Measurements from ENCODE around the gene ARHGEF5. TPM values are rescaled to one million over a fixed set of nuclear protein-coding genes. Genes with fewer than 3 reads are reported as not detected.
A peak's percentile ranks its signal among the peaks of the same experiment; 100 is the strongest.
"Not testable (repeated sequence)": the region's sequence is repeated elsewhere in the genome, so short reads cannot be mapped to it uniquely, and the experiment has no call there.

ARHGEF5 gene
- total RNA-seq (10.5 TPM), polyA plus RNA-seq (1 to 10 TPM in 3 of 4 donors, under 1 TPM in 1; 0.67 to 1.9 (median 1.5) TPM)

DNA sequence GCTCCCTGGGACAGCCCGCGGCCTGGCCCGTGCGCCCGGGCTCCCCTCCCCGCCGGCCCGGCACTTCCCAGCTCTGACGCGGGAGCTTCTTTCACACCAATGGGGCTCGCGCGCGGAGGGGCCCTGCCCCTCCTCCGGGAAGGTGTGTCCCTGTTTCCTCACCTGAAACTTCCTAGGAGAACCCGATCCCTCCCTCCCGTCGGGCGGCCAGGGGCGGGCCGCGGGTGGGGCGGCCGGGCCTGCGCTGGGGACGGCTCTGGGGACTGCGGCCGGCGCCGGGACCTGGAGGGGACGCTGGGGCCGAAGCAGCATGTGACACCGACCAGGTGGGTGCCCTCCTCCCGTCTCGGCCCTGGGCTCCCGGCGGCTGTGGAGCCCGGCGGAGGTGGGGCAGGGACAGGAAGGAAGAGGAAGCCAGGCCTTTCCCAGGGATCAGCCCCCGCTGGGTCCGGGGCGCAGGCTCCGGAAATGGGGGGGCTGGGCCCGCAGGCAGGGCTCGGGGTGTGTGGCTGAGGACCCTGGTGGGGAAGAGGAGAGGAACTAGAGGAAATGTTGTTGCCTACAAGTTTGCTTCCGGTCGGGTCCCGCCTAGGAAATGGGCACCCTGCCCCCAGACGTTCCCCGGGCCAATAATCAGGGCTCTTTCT is at the start of gene ARHGEF5:
ARHGEF5 (plus strand) TSS at position 227 of the 647 bp plus-strand sequence. CDS start 7,268 bp downstream, outside the sequence.
- H3K4me3 ChIP-seq (ENCODE audit: low read depth, low read length); H3K36me3 Mint-ChIP-seq; DNase-seq; H3K27me3 Mint-ChIP-seq; H3K9me3 ChIP-seq (ENCODE audit: control insufficient read depth in 2 of 2, low read length in 2 of 2); H3K36me3 ChIP-seq (ENCODE audit: control insufficient read depth, insufficient read depth, low read length); H3K27ac ChIP-seq (ENCODE audit: insufficient read depth, low read length, poor library complexity, severe bottlenecking); H3K9me3 Mint-ChIP-seq; H3K27me3 ChIP-seq (ENCODE audit: control insufficient read depth, insufficient read depth, low read length); H3K4me1 ChIP-seq (ENCODE audit: control insufficient read depth, insufficient read depth, low read length, poor library complexity, severe bottlenecking): not testable (repeated sequence)
- peak within 1 kb of the TSS; percentile 85 to 93 (median 88) for H3K4me3 Mint-ChIP-seq
- peak within 1 kb of the TSS; percentile 80 to 94 (median 93) for H3K27ac Mint-ChIP-seq
- peak; percentile 62 to 70 for ATAC-seq (ENCODE audit: low read depth in 2 of 2)
- peaks cover 8 to 29% (median 13%) of the 10 kb centered on the region in 4 donors for H3K4me1 Mint-ChIP-seq

DNA sequence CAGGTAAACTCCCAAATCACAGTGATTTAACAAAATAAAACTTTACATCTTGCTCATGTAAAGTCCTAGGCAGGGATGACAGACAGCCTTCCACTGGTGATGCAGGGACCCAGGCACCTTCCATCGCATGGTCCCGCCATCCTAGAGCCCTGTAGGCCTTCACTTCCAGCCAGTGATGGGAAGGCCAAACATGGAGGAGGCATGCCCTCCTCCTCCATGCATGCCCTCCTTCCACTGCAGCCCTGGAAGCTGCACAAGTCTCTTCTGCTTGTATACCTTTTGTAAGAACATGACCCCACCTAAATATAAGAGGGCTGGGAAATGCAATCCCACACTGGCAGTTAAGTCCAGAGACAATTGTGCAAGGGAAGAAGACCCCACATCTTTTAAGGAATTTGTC is 45.5 kb upstream of the ARHGEF5 start:
- H3K9me3 ChIP-seq (ENCODE audit: control insufficient read depth in 2 of 2, low read length in 2 of 2); DNase-seq; H3K4me3 Mint-ChIP-seq; H3K36me3 ChIP-seq (ENCODE audit: control insufficient read depth, insufficient read depth, low read length); H3K27me3 Mint-ChIP-seq; H3K4me1 Mint-ChIP-seq; H3K27ac Mint-ChIP-seq; H3K36me3 Mint-ChIP-seq; ATAC-seq (ENCODE audit: low read depth in 2 of 2); H3K9me3 Mint-ChIP-seq; H3K4me1 ChIP-seq (ENCODE audit: control insufficient read depth, insufficient read depth, low read length, poor library complexity, severe bottlenecking); H3K27ac ChIP-seq (ENCODE audit: insufficient read depth, low read length, poor library complexity, severe bottlenecking); H3K27me3 ChIP-seq (ENCODE audit: control insufficient read depth, insufficient read depth, low read length); H3K4me3 ChIP-seq (ENCODE audit: low read depth, low read length): not testable (repeated sequence)

DNA sequence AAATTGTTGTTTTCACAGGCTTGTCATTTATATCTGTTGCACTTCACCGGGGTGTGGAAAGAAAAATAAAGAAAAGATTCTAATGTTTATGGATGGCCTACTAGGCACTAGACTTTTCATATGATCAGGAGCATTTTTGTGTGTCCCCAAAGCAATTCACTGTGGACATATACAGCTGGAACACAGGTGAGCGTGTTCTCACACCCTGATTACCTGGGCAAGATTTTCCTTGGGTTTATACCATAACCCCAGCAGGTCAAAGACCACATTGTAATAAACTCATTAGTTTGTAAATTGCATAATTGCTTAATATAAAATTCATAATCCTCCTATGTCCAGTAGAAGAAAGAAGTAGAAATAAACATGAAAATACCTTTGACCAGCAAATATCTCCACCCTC is 44.0 kb upstream of the ARHGEF5 start:
- not testable (repeated sequence) for H3K36me3 Mint-ChIP-seq; H3K27ac Mint-ChIP-seq; H3K4me1 Mint-ChIP-seq; H3K9me3 ChIP-seq (ENCODE audit: control insufficient read depth in 2 of 2, low read length in 2 of 2); H3K4me1 ChIP-seq (ENCODE audit: control insufficient read depth, insufficient read depth, low read length, poor library complexity, severe bottlenecking); H3K27me3 ChIP-seq (ENCODE audit: control insufficient read depth, insufficient read depth, low read length); DNase-seq; ATAC-seq (ENCODE audit: low read depth in 2 of 2); H3K4me3 ChIP-seq (ENCODE audit: low read depth, low read length); H3K36me3 ChIP-seq (ENCODE audit: control insufficient read depth, insufficient read depth, low read length); H3K4me3 Mint-ChIP-seq; H3K27ac ChIP-seq (ENCODE audit: insufficient read depth, low read length, poor library complexity, severe bottlenecking); H3K27me3 Mint-ChIP-seq; H3K9me3 Mint-ChIP-seq

DNA sequence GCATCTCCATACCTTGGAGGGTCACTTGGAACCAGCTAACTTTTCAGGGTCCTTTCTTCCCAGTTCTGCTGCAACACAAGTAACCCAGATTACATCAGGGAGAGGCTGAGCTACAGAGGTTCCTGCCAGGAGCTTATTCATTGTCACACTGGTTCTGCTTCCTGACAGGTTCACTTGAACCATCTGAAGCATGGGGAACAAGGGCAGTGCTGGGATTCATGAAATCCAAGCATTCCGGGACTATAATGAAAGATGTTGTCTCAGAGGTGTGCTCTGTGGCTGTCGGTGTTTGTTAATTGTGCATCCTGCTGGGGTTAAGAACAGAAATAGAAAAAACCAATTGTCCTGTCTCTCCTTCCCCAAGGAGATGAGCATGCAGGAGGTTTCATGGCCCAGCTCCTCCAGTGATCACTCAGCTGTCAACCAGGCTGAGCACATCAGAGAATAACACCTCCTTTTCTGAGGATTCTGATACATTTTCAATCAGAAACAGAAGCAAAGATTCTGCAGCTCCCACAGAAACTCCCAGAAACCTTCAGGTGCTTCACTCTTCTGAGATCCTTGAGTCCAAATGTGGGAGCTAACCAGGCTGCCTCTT is 43.2 kb upstream of the ARHGEF5 start, which contains the start of gene OR2A1:
OR2A1 (plus strand) TSS at position 548 of the 598 bp plus-strand sequence. CDS start 5,706 bp downstream, outside the sequence.
- ATAC-seq (ENCODE audit: low read depth in 2 of 2); H3K4me1 Mint-ChIP-seq; H3K4me1 ChIP-seq (ENCODE audit: control insufficient read depth, insufficient read depth, low read length, poor library complexity, severe bottlenecking); H3K36me3 Mint-ChIP-seq; H3K27me3 Mint-ChIP-seq; H3K4me3 Mint-ChIP-seq; H3K9me3 ChIP-seq (ENCODE audit: control insufficient read depth in 2 of 2, low read length in 2 of 2); H3K36me3 ChIP-seq (ENCODE audit: control insufficient read depth, insufficient read depth, low read length); H3K27me3 ChIP-seq (ENCODE audit: control insufficient read depth, insufficient read depth, low read length); H3K27ac Mint-ChIP-seq; H3K27ac ChIP-seq (ENCODE audit: insufficient read depth, low read length, poor library complexity, severe bottlenecking); DNase-seq; H3K9me3 Mint-ChIP-seq; H3K4me3 ChIP-seq (ENCODE audit: low read depth, low read length): not testable (repeated sequence)

DNA sequence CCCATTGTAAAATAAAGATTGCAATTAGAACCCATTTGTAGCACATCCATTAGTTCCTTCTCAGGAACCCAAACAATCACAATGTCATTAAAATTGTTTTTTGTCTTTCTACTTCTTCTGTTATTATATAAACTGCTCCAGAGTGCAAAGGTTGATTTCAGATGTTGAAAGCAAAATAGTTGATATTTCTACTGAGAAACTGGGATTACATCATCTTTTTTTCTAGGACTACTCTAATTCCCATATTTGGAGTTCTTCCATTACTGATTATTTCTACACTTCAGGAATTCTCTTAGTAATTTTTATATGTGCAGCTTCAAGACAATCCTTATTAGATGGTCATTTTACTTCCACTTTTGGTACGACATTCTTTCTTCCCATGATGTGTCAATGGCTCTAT is 37.7 kb upstream of the ARHGEF5 start:
- not testable (repeated sequence) for H3K36me3 ChIP-seq (ENCODE audit: control insufficient read depth, insufficient read depth, low read length); H3K27ac ChIP-seq (ENCODE audit: insufficient read depth, low read length, poor library complexity, severe bottlenecking); H3K9me3 Mint-ChIP-seq; H3K4me1 ChIP-seq (ENCODE audit: control insufficient read depth, insufficient read depth, low read length, poor library complexity, severe bottlenecking); H3K27me3 ChIP-seq (ENCODE audit: control insufficient read depth, insufficient read depth, low read length); H3K4me3 Mint-ChIP-seq; H3K4me1 Mint-ChIP-seq; H3K36me3 Mint-ChIP-seq; H3K4me3 ChIP-seq (ENCODE audit: low read depth, low read length); DNase-seq; H3K27ac Mint-ChIP-seq; H3K27me3 Mint-ChIP-seq; ATAC-seq (ENCODE audit: low read depth in 2 of 2); H3K9me3 ChIP-seq (ENCODE audit: control insufficient read depth in 2 of 2, low read length in 2 of 2)

DNA sequence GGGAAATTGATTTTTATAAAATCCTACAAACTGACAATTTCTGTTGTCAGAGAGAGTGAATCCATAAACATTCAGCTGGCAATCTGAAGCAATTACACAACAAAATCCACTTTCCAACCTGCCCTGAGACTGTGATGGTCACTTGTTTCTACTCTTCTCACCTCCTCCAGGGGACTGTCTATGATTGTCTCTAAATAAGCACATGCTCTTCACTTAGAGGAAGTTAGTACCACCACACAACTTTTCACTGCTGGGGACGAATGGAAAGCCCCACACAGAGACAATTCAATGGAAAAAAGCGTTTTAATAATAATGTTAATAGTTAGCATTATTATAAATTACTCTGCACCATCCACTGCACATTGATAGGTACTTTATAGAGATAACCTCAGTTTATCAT is 35.7 kb upstream of the ARHGEF5 start:
- not testable (repeated sequence) for DNase-seq; ATAC-seq (ENCODE audit: low read depth in 2 of 2); H3K27me3 Mint-ChIP-seq; H3K36me3 Mint-ChIP-seq; H3K27ac ChIP-seq (ENCODE audit: insufficient read depth, low read length, poor library complexity, severe bottlenecking); H3K4me3 ChIP-seq (ENCODE audit: low read depth, low read length); H3K9me3 ChIP-seq (ENCODE audit: control insufficient read depth in 2 of 2, low read length in 2 of 2); H3K9me3 Mint-ChIP-seq; H3K36me3 ChIP-seq (ENCODE audit: control insufficient read depth, insufficient read depth, low read length); H3K4me1 ChIP-seq (ENCODE audit: control insufficient read depth, insufficient read depth, low read length, poor library complexity, severe bottlenecking); H3K4me3 Mint-ChIP-seq; H3K4me1 Mint-ChIP-seq; H3K27ac Mint-ChIP-seq; H3K27me3 ChIP-seq (ENCODE audit: control insufficient read depth, insufficient read depth, low read length)

DNA sequence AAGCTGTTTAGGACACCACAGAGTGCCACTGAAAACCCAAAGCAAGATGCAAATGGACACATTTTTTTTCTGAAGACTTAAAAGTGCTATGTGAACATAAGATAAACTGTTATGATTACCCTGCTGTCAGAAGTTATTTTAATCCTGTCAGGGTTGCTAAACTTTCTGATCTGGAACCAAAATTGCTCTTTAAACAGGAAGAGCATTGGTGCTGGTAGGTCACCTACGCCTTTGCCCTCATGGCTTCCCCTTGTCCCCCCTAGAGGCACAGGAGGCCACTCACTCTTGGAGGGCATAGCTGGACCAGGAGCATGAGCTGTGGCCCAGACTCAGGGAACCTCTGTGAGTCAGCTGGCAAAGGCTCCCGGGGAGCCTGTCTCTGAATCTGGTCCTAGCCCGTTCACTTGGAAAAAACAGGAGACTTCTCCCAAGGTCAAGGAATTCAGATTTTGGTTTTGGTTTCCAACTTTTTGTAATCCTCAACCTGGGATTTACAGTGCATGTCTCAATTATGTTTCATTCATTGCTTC is 33.5 kb upstream of the ARHGEF5 start:
- not testable (repeated sequence) for ATAC-seq (ENCODE audit: low read depth in 2 of 2); H3K36me3 Mint-ChIP-seq; H3K27ac Mint-ChIP-seq; H3K4me3 ChIP-seq (ENCODE audit: low read depth, low read length); H3K9me3 Mint-ChIP-seq; H3K4me3 Mint-ChIP-seq; H3K4me1 ChIP-seq (ENCODE audit: control insufficient read depth, insufficient read depth, low read length, poor library complexity, severe bottlenecking); DNase-seq; H3K9me3 ChIP-seq (ENCODE audit: control insufficient read depth in 2 of 2, low read length in 2 of 2); H3K27me3 ChIP-seq (ENCODE audit: control insufficient read depth, insufficient read depth, low read length); H3K27ac ChIP-seq (ENCODE audit: insufficient read depth, low read length, poor library complexity, severe bottlenecking); H3K27me3 Mint-ChIP-seq; H3K4me1 Mint-ChIP-seq; H3K36me3 ChIP-seq (ENCODE audit: control insufficient read depth, insufficient read depth, low read length)

DNA sequence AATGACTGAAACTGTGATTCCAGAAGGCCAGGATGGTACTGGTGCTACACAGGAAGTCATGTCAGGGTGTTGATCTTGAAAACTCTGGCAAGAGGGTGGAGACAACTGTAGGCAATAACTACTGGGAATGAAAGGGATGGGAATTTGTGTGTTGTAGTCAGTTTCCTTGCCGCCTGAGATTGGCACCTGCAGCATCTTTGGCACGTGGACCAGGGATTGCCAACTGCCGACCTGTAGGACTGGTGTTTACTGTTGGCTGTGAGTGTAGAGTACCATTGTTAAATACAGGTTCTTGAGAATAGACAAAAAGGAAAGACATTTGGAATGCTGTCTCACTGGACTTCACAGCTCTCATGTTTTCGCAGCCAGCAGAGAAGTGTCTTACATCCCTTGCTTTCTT is 31.8 kb upstream of the ARHGEF5 start:
- not testable (repeated sequence) for H3K4me1 Mint-ChIP-seq, H3K4me3 Mint-ChIP-seq

More for the DNA sequence above, 31.8 kb upstream of the ARHGEF5 start:
- H3K27ac Mint-ChIP-seq; DNase-seq; H3K27me3 Mint-ChIP-seq; H3K27me3 ChIP-seq (ENCODE audit: control insufficient read depth, insufficient read depth, low read length); H3K36me3 Mint-ChIP-seq; ATAC-seq (ENCODE audit: low read depth in 2 of 2); H3K9me3 Mint-ChIP-seq; H3K4me3 ChIP-seq (ENCODE audit: low read depth, low read length); H3K27ac ChIP-seq (ENCODE audit: insufficient read depth, low read length, poor library complexity, severe bottlenecking); H3K36me3 ChIP-seq (ENCODE audit: control insufficient read depth, insufficient read depth, low read length); H3K9me3 ChIP-seq (ENCODE audit: control insufficient read depth in 2 of 2, low read length in 2 of 2); H3K4me1 ChIP-seq (ENCODE audit: control insufficient read depth, insufficient read depth, low read length, poor library complexity, severe bottlenecking): not testable (repeated sequence)

All from CD4-positive, CD25-positive, alpha-beta regulatory T cell (primary cell).